ENCODE data around the gene HSD17B14.

GRCh38 chr19:48815870-48816501 lies 20.3 kb downstream of the HSD17B14 start:
- TF ChIP-seq, protein P1, sequence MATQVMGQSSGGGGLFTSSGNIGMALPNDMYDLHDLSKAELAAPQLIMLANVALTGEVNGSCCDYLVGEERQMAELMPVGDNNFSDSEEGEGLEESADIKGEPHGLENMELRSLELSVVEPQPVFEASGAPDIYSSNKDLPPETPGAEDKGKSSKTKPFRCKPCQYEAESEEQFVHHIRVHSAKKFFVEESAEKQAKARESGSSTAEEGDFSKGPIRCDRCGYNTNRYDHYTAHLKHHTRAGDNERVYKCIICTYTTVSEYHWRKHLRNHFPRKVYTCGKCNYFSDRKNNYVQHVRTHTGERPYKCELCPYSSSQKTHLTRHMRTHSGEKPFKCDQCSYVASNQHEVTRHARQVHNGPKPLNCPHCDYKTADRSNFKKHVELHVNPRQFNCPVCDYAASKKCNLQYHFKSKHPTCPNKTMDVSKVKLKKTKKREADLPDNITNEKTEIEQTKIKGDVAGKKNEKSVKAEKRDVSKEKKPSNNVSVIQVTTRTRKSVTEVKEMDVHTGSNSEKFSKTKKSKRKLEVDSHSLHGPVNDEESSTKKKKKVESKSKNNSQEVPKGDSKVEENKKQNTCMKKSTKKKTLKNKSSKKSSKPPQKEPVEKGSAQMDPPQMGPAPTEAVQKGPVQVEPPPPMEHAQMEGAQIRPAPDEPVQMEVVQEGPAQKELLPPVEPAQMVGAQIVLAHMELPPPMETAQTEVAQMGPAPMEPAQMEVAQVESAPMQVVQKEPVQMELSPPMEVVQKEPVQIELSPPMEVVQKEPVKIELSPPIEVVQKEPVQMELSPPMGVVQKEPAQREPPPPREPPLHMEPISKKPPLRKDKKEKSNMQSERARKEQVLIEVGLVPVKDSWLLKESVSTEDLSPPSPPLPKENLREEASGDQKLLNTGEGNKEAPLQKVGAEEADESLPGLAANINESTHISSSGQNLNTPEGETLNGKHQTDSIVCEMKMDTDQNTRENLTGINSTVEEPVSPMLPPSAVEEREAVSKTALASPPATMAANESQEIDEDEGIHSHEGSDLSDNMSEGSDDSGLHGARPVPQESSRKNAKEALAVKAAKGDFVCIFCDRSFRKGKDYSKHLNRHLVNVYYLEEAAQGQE (IDR thresholded peaks at IDR 0.05; ENCODE audit: unreplicated experiment) = no peak
- TF ChIP-seq CTCF (conservative IDR thresholded peaks at IDR 0.05; ENCODE audit: low read depth in 2 of 2) (no peak), POLR2AphosphoS5 (IDR thresholded peaks at IDR 0.05; ENCODE audit: low read depth) (no peak), STAT1 (IDR thresholded peaks at IDR 0.05; ENCODE audit: unreplicated experiment) (no peak), ZNF331 (CRISPR knock-in tag; IDR thresholded peaks at IDR 0.05; ENCODE audit: low read depth) (no peak), CREB1 (CRISPR knock-in tag; IDR thresholded peaks at IDR 0.05; ENCODE audit: low read depth) (no peak), JUNB (IDR thresholded peaks at IDR 0.05; ENCODE audit: unreplicated experiment) (no peak), EZH2 (IDR thresholded peaks at IDR 0.05; ENCODE audit: low read depth, unreplicated experiment) (no peak)
